Astrocyte (in vitro differentiated cells and primary cell): Measurements from ENCODE around the gene UBR3.

Source experiments
- EZH2 ChIP-seq: IDR thresholded peaks from 2 replicates; pipeline ENCODE4 v1.6.1; 2012; ENCODE audit warnings: mild to moderate bottlenecking, low read length, inconsistent platforms; ENCODE audit not compliant: insufficient read depth
- TF ChIP-seq, protein P1 (sequence below): IDR thresholded peaks from 2 replicates; pipeline ENCODE4 v1.5.1; 2011; ENCODE audit warnings: low read depth, mild to moderate bottlenecking, inconsistent platforms, low read length, moderate library complexity; ENCODE audit not compliant: insufficient read depth

DNA sequence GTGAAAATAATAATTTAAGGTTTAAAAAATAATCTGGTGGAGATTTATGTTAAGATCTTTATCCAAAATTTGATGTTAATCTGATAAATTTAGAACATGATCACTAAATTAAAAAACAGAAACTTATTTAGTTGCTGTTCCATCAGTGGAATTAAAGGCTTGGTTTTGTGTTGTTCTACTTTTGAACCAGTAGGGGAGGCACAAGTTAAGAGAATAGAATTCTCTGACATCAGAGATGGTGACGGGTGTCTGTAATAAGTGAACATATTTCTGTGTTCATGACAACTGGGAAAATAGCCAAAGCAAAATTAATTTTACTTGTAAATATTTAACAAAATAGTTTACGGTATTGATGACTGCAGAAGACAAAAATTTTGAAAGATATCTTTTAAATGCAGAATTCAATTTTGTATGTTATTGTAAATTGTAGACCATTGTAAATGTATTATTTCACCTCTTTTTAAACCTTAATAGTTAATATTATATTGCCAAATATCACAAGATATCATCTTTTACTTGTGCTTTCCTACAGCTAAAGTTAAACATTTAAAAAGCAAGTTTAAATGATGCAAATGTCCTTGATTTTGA lies 106.0 kb downstream of the UBR3 start:
- TF ChIP-seq, protein P1, sequence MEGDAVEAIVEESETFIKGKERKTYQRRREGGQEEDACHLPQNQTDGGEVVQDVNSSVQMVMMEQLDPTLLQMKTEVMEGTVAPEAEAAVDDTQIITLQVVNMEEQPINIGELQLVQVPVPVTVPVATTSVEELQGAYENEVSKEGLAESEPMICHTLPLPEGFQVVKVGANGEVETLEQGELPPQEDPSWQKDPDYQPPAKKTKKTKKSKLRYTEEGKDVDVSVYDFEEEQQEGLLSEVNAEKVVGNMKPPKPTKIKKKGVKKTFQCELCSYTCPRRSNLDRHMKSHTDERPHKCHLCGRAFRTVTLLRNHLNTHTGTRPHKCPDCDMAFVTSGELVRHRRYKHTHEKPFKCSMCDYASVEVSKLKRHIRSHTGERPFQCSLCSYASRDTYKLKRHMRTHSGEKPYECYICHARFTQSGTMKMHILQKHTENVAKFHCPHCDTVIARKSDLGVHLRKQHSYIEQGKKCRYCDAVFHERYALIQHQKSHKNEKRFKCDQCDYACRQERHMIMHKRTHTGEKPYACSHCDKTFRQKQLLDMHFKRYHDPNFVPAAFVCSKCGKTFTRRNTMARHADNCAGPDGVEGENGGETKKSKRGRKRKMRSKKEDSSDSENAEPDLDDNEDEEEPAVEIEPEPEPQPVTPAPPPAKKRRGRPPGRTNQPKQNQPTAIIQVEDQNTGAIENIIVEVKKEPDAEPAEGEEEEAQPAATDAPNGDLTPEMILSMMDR: peak; percentile 51
- TF ChIP-seq EZH2: no peak
